ENCODE measurements around the gene PDE3B.
"Not testable (repeated sequence)": the region's sequence is repeated elsewhere in the genome, so short reads cannot be mapped to it uniquely, and the experiment has no call there.

The PDE3B gene

DNA sequence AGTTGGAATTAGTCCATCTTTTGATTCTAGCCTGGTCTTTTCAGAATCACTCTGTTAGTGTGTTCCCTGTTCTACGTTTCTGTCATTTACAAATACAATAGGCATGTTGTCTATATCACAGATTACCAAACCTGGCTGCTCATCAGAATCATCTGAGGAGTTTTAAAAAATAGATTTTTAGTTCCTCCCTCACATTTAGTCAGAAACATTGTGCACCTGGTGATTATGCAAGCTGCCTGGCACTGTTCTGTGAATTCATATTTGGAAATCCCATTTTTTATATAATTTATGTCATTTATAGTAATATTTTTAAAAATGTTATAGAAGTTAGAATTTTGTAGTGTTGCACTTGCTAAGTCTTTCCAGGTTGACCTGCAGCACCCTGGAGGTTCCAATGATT is 107.3 kb downstream of the PDE3B start:
- TF ChIP-seq, protein P1, sequence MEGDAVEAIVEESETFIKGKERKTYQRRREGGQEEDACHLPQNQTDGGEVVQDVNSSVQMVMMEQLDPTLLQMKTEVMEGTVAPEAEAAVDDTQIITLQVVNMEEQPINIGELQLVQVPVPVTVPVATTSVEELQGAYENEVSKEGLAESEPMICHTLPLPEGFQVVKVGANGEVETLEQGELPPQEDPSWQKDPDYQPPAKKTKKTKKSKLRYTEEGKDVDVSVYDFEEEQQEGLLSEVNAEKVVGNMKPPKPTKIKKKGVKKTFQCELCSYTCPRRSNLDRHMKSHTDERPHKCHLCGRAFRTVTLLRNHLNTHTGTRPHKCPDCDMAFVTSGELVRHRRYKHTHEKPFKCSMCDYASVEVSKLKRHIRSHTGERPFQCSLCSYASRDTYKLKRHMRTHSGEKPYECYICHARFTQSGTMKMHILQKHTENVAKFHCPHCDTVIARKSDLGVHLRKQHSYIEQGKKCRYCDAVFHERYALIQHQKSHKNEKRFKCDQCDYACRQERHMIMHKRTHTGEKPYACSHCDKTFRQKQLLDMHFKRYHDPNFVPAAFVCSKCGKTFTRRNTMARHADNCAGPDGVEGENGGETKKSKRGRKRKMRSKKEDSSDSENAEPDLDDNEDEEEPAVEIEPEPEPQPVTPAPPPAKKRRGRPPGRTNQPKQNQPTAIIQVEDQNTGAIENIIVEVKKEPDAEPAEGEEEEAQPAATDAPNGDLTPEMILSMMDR (IDR thresholded peaks at IDR 0.05; ENCODE audit: borderline replicate concordance, insufficient read depth, low read depth, low read length) = no peak
- H3K4me3 ChIP-seq (ENCODE audit: low read depth, low read length) = no peak overlapping the region

DNA sequence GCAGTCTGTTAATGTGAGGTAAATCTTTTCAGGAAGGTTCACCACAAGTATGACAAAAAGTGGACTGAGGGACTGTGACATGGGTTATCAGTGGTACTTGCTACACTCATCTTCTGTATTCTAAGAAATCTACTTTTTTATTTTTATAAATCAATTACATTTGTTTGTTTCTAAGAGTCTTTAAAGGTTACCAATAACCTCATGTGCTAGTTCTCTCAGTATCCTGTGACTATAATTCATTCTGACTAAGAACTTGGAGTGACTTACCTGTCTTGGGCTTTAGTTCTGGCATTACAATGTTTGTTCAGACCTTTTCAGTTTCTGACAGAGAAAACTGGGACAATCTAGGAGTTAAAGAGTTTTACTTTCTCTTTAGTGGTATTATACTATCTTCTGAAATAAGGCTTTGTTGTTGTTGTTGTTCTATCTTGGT is 108.4 kb downstream of the PDE3B start:
- TF ChIP-seq, protein P1 (IDR thresholded peaks at IDR 0.05; ENCODE audit: borderline replicate concordance, insufficient read depth, low read depth, low read length) = no peak
- H3K4me3 ChIP-seq (ENCODE audit: low read depth, low read length) = no peak overlapping the region

DNA sequence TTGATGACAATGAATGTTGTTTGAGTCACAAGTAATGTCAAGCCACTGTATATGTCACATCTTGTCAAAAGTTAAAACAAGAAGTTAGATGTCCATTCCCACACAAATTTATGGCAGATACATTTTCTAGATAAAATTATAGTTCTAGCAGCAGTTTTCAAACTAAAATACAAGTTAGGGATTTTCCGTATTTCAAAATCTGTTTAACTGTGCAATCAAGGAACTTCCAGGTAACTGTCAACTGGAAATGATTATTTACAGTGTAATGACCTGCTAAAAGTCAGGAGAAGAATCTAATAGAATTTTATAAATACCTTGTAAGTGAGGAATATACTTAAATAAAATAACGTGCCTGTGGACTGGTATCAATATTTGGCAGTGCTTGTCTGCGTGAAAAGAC is 111.5 kb downstream of the PDE3B start:
- no peak overlapping the region for H3K4me3 ChIP-seq (ENCODE audit: low read depth, low read length)
- TF ChIP-seq, protein P1 (IDR thresholded peaks at IDR 0.05; ENCODE audit: borderline replicate concordance, insufficient read depth, low read depth, low read length) = no peak

DNA sequence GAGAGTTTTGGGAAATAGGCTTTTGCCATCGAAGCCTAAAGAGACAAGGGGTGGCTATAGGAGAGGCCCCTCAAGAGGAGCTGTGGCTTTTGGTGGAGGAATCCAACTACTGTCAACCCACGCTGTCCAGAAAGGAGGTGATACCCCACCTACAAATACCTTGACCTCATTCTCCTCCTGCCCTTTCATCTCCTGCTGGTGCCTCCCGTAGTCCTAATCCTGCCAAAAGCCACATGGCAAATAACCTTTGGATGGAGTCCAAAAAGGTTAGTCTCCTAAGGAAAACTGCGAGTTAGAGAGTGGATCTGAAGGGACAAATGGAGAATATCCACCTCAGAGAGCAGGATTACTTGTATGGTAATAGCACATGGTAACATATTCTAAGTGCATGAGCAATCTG is 112.7 kb downstream of the PDE3B start:
- TF ChIP-seq, protein P1 (IDR thresholded peaks at IDR 0.05; ENCODE audit: borderline replicate concordance, insufficient read depth, low read depth, low read length) = no peak
- H3K4me3 ChIP-seq (ENCODE audit: low read depth, low read length) = no peak overlapping the region

DNA sequence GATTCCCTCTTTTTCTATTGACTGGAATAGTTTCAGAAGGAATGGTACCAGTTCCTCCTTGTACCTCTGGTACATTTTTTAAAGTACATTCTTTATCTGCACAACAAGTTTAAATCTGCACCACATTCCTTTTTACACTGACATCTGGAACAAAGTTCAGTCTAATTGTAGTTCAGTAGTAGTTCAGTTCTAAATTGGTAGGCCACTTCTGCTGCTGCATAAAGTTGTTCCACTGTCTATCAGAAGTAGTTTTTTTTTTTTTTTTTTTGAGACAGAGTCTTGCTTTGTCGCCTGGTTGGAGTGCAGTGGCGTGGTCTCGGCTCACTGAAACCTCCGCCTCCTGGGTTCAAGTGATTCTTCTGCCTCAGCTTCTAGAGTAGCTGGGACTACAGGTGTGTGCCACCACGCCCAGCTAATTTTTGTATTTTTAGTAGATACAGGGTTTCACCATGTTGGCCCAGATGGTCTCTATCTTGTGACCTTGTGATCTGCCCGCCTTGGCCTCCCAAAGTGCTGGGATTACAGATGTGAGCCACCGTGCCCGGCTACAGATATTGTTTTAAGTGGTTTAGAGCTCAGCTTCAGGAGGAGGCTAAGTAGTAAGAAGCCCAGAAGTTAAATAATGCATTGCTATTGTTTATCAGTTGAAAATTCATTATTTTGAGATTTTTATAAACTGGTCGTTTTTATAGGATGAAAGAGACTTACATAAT is 115.9 kb downstream of the PDE3B start:
- H3K4me3 ChIP-seq (ENCODE audit: low read depth, low read length) = not testable (repeated sequence)

DNA sequence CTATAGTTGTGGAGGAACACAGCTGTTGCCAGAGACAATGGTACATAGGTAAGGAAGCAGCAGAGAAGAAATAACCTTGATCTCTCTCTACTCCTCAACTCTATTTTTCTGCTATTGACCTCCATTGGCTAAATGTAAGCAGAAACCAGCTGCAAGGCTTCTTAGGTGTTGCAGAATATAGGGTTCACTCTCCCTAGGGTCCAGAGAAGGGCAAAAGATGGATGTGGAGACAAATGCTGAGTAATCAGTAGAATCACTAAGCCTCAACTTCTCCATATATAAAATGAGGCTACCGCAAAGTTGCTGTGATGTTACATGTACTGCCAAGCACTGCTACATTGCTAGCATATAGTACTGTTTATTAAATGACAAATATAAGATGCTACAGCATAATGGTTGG is 120.6 kb downstream of the PDE3B start:
- H3K4me3 ChIP-seq (ENCODE audit: low read depth, low read length) = no peak overlapping the region
- TF ChIP-seq, protein P1 (IDR thresholded peaks at IDR 0.05; ENCODE audit: borderline replicate concordance, insufficient read depth, low read depth, low read length) = no peak

DNA sequence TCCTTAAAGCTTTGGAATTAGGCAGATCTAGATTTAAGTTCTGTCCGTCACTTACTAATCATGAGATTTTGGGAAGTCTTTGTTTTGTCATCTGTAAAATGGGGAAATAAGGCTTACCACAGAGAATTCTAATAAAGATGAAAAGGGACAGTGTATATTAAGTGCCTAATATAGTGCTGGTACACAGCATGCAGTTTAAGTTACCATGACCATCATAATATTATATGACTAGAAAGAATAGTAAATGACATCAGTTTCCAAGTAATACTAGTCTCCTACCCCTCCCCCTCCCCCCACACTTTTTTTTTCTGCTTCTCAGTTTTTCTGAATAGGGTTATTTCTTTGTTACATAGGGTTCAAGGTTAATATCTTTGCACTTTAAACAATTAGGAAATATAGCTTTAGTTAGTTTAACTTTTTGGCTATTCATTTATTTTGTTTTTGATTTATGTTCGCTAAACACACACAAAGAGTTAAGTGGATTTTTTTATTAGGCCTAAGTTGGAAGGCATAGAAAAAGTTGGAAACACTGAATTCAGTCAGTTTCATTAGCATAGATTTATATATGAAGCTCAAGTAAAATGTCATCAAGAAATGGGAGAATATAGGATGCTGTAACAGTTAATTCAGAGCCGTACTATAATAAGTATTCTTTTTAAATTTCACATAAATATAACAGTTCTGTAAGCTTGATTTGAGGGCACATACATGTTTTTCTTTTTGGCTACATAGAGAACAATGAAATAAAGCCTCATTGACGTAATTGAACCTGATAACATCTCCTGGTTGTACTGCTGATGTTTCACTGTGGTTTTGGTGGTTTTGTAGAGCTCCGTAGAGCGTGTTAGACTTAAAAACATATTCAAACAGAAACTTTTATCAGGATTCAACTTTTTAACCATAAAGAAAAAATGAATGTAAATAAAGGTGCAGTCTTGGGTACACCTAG is 121.2 kb downstream of the PDE3B start:
- TF ChIP-seq, protein P1 (IDR thresholded peaks at IDR 0.05; ENCODE audit: borderline replicate concordance, insufficient read depth, low read depth, low read length) = no peak
- no peak overlapping the region for H3K4me3 ChIP-seq (ENCODE audit: low read depth, low read length)

Data from GM12875 (cell line).